ENCODE results near the gene RAB3C.

- TF ChIP-seq EZH2 (IDR thresholded peaks at IDR 0.05; ENCODE audit: insufficient read depth, low read length), result no peak
- TF ChIP-seq CTCF (IDR thresholded peaks at IDR 0.05; ENCODE audit: insufficient read depth, low read depth, low read length), result no peak
Observed at GRCh38 chr5:58860680-58861079, 277.8 kb downstream of the RAB3C start.
